HG03571 (cell line): Measurements from ENCODE around the gene LYZL6.
"Not testable (repeated sequence)": the region's sequence is repeated elsewhere in the genome, so short reads cannot be mapped to it uniquely, and the experiment has no call there.

Experiments
- ATAC-seq: cut with Tn5 transposase; IDR thresholded peaks from one replicate; pipeline ENCODE4 v1.9.1; 2021; ENCODE audit not compliant: unreplicated experiment

Gene LYZL6

DNA sequence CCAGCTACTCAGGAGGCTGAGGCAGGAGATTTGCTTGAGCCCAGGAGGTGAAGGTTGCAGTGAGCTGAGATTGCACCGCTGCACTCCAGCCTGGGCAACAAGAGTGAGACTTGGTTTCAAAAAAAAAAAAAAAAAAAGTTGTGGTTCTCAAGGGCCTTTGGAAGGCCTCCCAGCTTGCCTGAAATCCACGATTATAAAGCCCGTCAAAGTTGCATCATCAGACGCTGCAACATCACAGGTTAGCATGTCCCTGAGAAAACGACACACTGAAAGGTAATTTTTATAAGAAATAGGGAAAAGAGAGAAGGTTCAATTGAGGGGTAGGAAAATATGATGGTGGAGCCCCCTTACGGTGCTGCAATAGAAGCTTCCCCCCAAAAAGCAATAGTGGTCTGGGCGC, 4.6 kb upstream of the LYZL6 start:
- ATAC-seq, result no peak

DNA sequence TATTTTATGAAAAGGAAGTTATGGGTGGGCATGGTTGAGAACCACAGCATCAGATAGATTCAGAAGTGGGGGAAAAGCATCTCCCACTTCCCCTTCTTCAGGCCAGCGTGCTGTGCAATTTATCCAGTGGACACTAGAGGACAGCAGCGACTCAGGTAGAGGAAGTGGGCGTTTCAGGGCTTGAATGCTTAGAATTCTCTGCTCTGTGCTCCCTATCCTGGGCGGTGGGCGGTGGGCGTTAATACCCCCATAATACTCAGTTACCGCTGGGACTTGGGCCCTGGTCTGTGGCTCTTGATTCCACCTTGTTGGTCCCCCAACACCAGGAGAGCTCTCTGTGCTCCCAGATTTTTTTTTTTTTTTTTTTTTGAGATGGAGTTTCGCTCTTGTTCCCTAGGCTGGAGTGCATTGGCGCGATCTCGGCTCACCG, 3.7 kb upstream of the LYZL6 start:
- ATAC-seq, result no peak

DNA sequence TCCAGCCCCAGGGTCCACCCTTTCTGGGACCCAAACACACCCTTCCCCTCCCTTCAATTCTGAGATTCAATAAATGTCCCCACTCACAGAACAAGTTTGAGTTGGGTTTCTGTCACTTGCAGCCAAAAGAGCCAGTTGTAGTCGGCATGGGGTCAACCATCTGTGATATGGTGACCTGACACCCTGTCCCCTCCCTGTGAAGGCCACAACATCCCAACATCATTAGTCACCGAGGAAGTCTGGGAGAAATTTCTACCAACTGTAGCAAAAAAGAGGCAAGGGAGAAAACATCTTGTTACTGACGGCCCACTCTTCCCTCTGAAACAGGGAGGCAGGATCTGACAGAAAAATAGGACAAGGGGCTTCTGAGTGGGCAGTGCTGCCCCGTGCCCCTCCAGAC, 638 bp upstream of the LYZL6 start:
- no peak for ATAC-seq

DNA sequence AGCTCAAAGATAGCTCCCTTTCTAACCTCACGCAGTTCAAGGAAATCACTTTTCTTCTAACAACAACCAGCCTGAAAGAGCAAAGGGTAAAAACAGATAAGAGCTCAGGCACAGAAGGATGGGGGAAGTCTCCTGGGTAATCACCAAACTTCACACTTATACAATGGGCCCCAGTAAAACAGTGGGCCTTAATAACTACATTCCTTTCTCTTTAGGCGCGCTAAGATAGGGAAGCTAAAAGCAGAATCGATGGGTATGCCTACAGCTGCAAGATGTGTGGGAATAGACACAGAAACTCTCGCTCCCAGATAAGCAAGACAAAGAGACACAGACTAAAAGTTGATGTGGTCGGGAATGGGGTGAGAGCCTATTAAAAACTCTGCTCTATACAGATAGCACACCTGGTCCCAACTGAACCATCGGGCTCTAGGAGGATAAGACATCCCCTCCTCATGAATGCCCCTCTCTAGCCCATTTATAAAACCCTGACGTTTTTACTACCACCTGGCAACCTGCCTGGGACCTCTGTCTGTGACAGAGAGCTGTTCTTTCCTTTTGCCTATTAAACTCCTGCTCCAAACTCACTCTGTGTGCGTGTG, 826 bp downstream of the LYZL6 start:
- no peak for ATAC-seq

DNA sequence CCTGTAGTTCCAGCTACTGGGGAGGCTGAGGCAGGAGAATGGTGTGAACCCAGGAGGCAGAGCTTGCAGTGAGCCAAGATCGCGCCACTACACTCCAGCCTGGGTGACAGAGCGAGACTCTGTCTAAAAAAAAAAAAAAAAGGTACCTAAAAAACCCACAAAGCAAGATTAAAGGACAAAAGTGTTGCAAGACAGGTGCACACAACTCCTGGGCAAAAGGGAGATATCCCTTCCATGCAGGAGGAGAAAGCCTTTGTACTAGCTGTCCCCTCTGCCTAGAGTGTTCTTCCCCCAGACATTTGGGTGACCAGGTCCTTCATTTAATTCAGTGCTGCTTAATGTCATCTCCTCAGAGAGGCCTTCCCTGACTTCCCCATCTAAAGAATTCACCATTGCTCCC, 5.0 kb downstream of the LYZL6 start:
- ATAC-seq, result not testable (repeated sequence)

DNA sequence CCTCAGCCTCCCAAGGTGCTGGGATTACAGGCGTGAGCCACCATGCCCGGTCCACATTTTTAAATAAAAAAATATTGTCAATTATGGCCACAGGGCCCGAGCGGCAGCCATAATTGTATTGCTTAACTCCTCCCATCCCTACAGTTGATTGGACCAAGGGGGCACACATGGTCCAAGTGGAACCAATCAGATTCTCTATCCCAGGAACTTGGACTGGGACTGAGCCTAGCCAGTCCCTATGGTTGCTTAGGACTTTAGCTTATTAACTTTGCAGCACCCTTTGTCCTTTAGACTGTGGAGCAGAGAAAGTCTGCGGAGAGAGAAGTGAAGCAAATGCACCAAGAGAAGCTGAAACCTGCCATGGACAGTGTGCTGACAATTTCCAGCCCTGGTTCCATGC, 7.5 kb downstream of the LYZL6 start:
- ATAC-seq, result no peak

DNA sequence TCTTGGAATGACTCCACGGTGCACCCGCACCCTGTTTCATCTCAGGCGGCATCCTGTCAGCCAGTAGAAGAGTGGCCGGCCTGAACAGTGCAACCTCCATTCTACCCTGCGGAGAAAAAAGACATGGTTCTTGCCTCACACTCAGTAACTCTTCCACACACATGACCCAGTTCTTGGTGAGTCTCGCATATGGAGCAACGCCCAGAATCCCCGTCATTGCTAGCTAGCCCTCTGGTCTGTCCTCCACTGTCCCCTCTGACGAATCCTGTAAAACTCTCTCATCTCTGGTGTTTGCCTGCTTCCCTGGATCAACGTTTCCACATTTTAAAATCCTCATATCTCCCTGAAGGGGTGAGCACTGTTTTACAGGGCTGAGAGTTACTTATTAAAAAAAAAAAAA, 8.8 kb downstream of the LYZL6 start:
- ATAC-seq, result no peak

DNA sequence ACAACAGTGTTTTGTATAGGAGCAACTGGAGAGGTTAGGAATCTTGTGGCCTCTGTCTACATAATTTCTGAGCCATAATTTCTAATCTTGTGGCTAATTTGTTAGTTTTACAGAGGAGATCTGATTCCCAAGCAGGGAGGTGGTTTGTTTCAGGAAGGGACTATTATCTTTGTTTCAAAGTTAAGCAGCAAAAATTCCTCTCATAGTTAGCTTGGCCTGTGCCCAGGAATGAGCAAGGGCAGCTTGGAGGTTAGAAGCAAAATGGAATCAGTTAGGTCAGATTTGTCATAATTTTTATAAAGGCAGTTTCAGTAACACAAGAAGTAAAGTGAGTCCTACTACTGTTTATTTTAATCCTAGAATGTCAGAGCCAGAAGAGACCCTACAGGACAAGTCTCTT, 10.9 kb downstream of the LYZL6 start:
- no peak for ATAC-seq

DNA sequence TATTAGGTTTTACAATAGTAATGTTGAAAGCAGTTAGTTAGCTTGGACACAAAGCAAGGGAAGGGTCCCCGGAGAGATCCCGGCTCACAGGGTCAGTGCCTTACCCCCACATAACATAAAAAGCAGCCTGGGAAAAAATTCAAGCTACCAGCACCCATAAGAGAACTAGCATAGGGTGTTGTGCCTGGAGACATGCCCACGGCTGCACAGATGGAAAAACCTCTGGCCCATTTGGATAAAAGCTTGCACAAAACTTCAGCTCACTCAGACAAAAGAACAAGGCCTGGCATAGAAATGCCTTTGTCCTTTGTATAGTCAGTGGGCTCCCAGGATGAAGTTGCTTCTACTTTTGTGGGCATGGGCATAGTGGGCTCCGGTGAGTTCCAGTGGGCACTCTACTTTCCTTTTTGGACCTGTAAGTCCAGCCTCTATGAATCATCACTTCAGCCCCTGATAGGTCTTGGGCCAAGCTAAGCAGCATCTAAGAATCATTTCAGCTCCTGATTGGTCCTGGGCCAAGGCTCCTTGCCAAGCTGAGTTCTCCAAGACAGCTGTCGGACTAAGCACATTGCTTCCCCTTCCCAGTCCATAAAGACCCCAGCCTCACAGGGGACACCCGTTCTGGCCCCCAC, 11.6 kb downstream of the LYZL6 start:
- ATAC-seq, result no peak

DNA sequence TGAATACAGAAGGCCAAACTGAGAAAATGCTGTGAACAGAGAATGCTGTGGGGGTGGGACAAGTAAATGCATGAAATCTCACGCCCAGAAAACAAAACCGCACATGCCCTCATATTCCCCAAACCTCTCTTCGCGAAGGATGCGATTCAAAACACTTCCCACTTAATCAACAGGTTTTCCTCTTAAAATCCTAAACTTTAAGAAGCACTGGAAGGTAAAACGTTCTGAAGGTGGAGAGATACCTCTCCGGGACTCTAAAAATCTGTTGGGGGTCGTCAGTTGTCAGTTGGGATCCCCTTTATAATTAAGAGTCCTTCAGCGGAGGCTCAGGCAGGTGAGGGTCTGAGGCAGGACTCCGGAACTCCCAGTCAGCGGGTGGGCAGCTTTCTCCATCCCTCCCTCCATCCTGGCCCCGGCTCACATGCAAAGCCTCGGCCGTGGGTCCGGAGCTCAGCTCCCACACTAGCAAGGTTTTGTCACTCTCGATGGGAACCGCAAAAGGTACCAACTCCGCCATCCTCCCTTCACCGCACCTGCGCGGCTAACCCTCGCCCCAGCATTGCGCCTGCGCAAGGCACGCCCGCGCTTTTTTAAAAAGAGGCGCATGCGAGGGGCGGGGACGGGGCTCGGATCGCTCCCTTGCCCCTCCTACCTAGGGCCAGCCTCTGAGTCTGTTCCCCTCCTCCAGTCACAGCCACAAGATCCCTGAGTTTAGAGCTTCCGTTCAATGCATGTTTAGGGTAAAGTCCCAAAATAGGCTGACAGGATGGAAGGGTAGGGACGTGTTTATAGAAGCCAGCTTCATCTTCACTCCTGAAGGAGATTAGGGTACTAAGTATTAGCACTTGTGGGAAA, 13.1 kb downstream of the LYZL6 start, which contains the start of gene RDM1:
Gene RDM1 (minus strand): TSS at position 563 of the 855 bp plus-strand sequence. CDS start 46 bp downstream, at position 517.
- peak; percentile 73 for ATAC-seq

DNA sequence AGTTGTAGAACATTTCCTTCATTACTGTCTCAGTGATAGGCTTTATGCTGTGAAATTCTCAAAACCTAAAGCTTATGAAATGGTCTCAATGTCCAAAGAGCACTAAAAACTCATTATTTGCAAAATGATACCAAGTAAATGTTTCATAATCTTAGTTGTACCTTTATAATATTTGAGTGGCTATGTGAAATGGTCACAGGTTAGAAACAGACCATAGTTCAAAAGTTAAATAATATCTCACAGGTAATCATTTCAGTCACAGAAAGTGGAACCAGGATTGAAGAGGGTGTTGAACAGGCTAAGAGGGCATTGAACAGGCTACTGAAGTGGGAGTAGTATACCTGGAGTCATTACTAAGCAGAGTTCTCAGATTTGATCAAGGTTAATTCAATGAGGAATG, 15.8 kb downstream of the LYZL6 start:
- ATAC-seq, result no peak

DNA sequence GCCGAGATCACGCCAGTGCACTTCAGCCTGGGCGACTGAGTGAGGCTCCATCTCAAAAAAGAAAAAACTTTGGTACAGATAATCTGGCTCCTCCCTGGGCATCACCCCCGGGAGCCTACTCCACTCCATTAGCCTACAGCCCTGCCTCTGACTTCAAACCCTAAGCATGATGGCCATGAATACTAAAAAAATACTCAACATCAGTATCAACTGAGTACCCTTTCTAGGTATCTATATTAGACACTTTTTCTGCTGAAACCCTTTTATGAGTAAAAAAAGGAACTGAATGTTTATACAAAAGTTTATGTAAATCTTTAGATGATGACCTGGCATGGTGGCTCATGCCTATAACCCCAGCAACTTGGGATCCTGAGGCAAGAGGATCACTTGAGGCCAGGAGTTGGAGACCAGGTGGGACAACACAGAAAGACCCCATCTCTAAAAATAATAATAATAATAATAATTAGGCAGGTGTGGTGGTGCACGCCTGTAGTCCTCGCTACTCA, 19.9 kb downstream of the LYZL6 start:
- no peak for ATAC-seq

DNA sequence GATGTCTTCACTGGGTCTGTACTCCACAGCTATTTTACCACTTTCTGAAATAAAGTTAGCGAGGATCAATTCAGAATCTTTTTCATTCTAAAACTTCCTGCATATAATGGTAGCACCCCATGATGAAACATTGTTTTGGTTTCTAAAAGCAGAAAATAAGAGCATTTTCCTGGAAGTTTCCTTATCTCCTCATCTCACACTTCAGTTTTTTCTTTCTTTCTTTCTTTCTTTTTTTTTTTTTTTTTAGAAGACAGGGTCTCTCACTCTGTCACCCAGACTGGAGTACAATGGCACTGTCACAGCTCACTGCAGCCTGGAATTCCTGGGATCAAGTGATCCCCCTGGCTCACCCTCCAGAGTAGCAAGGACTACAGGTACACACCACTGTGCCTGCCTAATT, 23.3 kb downstream of the LYZL6 start:
- no peak for ATAC-seq

DNA sequence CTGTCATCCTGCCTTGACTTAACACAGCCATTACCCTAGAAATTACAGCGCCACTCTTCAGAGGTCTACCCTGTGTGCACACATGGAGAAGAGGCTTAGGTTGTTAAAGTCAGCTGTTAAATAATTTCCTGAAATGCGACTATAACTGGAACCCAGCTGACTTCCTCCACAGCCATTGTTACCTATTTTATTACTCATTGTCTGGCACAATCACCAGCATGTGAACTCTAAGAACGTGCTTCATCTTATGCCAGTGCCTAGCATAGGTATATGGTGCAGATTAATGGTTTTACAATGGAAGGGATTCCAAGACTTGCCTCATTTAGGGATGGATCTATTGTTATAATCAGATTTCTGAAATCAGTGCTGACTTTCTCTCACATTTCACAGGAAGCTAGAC, 24.8 kb downstream of the LYZL6 start:
- no peak for ATAC-seq

DNA sequence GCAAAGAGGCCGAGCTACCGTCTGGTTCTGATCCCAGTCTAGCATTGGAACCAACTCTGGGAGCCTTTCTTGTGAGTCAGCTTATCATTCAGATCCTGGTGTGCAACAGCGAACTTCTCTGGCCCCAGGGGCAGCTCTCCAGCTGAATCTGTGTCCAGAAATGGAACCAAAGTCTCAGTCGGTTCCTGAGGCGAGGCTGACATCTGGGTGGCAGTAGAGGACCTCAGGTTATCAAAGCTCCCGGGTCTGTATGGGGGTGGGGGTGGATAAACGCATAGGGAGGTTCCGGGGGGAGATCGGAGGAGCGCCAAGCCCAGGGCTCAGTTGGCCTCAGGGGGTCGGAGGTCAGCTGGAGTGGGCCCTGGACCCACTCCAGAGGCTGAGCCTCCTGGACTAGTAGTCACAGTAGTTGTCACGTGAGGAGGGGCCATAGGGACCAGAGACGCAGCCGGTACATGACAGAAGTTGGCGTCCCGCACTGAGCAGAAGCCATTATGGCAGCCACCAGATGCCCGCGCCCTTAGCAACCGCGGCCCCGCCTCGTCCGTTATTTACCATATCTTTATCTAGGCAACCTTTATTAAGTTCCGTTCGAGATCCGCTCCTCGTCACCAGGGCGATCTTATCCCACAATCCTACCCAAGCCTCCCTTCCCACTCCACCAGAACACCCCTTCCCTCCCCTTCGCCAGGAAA, 25.8 kb downstream of the LYZL6 start:
- no peak for ATAC-seq

DNA sequence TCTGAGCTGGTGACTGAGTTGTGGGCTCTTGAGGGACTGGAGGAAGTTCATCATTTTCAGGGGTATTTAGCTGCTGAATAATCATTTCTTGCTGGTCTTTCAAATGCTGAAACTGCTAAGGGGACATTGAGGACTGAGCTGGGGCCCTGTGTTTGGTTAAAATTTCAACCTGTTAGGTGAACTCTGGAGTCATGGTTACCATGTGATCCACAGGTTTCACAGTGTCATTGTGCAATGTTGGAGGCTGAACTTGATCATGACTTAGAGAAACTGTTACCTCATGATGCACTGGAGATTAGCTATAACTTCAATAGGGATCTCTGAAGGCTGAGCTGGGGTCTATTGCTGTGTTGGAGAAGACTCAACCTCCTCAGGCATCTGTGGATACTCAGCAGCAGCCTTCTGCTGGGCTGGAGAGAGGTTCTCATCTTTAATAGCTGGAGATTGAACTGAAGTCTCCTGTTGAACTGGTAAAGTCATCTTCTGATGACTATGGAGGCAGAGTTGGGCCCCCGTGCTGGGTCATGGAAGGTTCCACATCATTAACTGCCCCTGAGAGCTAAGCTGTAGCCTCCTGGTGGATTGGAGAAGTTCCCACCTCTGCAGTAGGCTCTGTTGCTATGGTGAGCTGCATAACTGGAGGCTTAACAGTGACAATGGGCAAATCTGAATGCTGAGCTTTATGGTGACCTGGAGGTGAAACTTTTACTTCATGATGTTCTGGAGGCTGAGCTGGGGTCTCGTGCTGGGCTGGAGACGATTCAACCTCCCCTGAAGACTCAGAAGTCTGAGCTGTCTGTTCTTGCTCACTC, 28.2 kb downstream of the LYZL6 start:
- no peak for ATAC-seq

DNA sequence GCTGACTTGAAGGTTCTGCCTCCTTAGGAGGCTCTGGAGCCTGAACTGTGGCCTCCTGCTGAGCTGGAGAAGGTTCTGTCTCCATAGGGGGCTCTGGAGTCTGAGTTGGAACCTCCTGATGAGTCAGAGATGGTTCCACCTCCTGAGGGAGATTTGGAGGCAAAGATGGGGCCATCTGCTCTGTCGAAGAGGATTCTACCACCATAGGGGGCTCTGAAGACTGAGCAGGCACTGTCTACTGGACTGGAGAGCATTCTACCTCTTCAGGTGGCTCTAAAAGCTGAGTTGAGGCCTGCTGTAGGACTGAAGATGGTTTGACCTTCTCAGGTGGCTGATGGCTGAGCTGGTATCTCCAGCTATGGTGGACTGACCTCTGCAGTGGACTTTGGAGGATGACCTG, 29.2 kb downstream of the LYZL6 start:
- ATAC-seq, result no peak

DNA sequence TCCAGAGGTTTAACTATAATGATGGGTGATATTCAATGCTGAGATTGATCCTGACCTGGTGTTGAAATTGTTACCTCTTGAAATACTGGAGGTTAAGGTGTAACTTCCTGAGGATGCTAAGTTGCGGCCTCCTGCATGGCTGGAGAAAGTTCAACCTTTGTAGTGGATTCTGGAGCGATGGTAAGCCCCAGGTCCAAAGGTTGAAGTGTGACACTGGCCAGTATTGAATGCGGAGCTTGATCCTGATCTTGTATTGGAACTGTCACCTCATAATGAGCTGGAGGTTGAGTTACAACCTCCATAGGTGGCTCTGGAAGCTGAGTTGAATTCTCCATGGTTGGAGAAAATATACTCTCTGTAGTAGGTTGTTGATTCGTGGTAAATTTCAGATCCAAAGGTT, 29.9 kb downstream of the LYZL6 start:
- ATAC-seq, result no peak

DNA sequence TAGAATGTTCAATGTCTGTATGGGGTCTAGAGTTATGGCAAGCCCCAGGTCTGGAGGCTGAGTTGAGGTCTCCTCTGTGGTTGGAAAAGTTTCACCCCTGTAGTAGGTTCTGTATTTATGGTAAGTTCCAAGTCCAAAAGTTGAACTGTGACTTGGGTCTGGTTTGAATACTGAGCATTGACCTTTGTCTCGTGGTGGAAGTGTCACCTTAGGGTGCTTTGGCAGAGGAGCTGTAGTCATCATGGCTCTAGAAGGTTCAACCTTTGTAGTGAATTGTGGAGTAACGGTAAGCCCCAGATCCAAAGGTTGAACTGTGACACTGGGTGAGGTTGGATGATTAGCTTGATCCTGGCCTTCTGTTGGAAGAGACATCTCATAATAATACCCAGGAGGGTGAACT, 30.6 kb downstream of the LYZL6 start:
- ATAC-seq, result no peak

DNA sequence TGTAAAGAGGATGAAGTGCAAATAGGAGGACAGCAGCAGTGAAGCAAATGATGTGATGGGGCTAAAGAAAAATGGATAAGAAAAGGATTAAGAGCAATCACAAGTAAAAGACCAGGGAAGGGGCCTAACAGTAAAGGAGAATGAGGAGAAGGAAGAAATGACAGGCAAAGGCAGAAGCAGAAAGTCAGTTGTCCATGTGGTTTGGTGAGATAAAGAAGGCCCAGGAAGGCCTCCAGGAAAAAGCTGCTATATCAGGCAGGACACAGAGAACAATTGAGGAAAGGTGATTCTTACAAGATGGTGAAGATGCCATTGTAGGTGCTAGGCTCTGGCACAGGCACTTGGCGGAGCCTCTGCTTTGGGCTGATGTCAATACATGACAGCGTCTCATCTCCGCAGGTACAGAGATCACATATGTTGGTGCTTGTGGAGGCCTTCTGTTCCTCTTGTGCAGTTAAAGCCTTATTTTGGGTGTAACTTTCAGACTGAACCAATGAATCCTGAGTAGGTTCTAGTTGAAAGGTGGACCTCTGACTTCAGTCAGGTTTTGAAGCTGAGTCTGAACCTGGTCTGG, 31.1 kb downstream of the LYZL6 start:
- ATAC-seq, result no peak
